HG03521 (cell line): ENCODE data around the gene VRK2.
A peak's percentile ranks its signal among the peaks of the same experiment; 100 is the strongest.

ENCODE experiments used
- ATAC-seq: cut with Tn5 transposase; IDR thresholded peaks from one replicate; pipeline ENCODE4 v1.9.1; 2021; ENCODE audit warnings: mild to moderate bottlenecking, moderate library complexity; ENCODE audit not compliant: unreplicated experiment

Gene VRK2

GRCh38 chr2:58046585-58047372 lies at the start of gene VRK2:
TSS of gene VRK2 (plus strand) at chr2:58046806. CDS start at chr2:58048832, 2,026 bp downstream.
- ATAC-seq: peak; percentile 89

- ATAC-seq: no peak
Observed at GRCh38 chr2:58006256-58006951, 40.2 kb upstream of the VRK2 start.

DNA sequence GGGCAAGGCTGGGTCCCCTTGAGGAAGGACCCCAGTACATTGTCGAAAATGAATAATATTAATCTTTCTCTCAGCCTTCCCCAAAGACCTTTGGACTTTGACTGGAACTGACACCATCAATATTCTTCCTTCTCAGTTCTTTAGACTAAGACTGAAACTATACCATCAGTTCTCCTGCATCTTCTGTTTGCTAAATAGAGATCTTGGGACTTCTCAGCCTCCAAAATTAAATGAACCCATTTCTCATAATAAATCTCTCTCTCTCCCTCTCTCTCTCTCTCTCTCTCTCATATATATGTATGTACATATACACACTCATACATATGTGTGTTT lies 39.7 kb upstream of the VRK2 start:
- ATAC-seq: no peak

- no peak for ATAC-seq
Observed at GRCh38 chr2:58010599-58010998, 36.0 kb upstream of the VRK2 start.

GRCh38 chr2:58019229-58019628 lies 27.4 kb upstream of the VRK2 start:
- ATAC-seq: no peak

DNA sequence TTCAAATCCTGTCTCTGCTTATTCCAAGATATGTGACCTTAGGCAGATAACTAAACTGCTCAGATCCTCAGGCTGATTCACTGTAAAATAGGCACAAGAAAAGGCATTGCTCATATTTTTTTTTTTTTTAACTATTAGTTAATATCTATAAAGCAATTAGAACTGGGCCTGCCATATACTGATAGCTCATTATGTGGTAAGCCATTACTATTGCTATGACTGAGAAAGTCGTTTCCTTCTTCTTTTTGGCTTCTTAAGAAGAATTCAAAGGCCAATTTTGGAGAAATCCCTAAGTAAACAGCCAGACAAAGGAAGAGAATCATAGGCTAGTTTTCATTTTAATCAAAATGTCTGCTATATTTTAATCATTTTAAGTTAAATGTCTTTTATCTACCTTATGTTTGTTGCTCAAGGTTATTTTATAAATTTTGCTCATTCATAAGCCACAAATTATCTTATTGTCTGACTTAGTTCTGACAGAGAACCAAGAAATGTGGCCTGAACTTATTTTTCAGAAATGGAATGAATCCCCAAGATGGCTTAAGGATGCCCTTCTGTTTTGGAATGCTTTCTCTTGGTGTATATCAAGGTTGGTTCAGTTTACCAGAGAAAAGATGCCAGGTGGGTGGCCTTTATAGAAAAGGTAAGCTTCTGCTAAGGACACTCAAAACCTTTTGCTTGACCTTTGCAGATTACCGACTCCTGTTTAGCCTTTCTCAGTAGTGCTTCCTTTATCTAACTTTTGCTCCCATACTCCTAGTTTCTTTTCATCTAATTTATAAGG lies 21.3 kb upstream of the VRK2 start:
- ATAC-seq: no peak

DNA sequence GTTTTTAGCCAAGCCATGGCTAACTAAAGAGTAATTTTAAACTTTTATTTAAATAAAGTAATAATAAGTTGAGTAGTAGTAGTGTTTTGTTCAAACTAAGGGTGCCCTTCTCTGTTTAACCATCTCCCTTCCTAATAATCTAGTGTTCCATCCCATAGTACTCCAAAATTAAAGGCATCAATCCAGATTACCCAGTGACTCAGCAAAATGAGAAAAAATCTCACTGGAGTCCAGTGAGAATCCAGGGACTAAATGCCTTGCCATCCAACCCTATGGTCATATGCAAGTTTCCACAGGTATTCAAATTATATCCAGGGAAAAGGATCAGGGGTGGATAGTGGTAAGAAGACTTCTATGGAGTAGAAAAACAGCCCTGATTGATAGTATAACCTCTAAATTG lies 19.6 kb upstream of the VRK2 start:
- no peak for ATAC-seq

DNA sequence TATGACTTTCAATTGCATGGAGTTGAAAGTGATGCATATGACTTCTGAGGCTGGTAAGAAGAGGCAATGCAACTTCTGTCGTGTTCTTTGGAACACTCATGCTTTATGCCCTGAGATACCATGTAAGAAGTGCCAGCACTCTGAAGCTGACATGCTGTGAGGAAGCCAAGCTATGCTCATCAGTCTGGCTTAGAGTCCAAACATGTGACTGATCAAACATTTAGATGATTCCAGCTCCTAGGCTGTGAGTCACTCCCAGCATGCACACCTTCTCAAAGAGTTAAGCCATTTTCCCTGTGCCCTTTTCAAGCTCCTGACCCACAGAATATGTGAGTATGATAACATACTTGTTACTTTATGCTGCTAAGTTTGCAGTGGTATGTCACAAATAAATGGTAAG lies 15.8 kb upstream of the VRK2 start:
- ATAC-seq: no peak

GRCh38 chr2:58032016-58032763 lies 14.4 kb upstream of the VRK2 start:
- ATAC-seq: peak; percentile 75

DNA sequence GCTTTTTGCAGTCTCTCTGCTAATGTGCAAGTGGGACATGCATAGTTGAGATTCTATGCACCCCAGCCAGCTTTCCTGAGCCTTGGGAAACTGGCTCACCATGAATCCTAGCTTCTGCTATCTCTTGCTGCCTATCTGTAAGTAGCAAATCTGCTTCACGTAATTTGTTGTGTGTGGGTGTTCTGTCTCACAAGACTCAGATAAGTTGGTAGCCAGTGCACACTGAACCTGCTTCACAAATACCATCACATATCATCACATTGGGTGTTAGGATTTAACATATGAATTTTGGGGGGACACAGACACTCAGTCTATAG lies 13.9 kb upstream of the VRK2 start:
- ATAC-seq: no peak

- no peak for ATAC-seq
Observed at GRCh38 chr2:58033530-58033929, 13.1 kb upstream of the VRK2 start.

DNA sequence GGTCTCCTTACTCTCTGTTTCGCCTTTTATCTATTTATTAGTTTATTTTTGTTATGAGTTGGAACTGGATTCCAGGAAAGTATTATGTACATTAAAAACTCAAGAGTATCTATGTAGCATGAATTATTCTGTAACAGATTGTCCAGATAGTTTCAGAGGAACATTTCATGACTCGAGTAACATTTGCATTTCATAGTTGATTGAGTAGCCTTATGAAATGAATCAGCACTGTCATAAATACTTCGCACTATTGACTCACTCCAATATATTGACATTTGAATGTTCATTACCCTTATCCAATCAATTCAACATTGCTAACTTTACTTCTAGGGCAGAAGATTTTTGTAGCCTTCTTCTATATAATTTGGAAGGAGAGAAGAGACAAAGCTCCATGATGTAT lies 11.3 kb upstream of the VRK2 start:
- peak; percentile 46 for ATAC-seq

DNA sequence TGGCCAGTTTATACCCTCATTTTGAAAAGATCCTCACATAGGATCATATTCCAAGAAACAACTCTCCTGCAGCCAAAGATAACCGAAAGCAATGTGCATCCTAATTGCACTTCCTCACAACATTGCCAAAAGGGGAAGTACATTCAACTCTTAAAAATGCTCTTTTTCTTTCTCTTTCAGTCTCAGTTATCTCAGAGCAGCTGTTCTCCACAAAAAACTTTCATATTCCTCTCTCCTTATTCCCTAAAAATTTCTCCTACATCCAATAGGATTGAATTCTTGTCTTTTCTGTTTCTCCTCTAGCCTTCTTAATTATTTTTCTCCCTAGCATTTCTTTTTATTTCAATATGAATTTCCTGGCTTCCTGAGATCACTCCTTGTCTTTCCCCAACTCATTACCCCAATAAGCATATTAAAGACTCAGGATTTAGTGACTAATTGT lies 7.4 kb upstream of the VRK2 start:
- ATAC-seq: peak; percentile 79

DNA sequence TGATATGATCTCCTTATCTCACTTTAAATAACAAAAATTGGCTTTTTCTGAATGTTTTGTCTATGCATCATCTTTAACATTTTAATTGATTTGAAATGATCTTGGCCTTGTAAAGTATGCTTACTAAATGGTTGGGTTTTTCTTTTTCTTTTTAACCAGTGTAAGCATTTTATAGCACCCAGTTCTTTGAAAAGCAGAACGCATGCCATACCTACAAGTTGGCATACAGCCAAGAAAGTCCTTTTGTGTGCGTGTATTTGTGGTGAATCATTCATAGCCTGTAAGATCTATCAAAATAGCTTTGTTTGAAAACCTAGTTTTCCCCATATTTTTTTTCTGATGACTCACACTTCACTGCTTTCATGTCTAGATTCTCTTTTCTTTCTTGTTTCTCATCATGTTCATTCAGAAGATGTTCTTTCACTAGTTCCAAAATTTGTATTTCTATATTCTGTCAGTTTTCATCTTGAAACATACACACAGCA lies 4.1 kb upstream of the VRK2 start:
- no peak for ATAC-seq

- ATAC-seq: no peak
Observed at GRCh38 chr2:58044145-58044544, 2.5 kb upstream of the VRK2 start.

DNA sequence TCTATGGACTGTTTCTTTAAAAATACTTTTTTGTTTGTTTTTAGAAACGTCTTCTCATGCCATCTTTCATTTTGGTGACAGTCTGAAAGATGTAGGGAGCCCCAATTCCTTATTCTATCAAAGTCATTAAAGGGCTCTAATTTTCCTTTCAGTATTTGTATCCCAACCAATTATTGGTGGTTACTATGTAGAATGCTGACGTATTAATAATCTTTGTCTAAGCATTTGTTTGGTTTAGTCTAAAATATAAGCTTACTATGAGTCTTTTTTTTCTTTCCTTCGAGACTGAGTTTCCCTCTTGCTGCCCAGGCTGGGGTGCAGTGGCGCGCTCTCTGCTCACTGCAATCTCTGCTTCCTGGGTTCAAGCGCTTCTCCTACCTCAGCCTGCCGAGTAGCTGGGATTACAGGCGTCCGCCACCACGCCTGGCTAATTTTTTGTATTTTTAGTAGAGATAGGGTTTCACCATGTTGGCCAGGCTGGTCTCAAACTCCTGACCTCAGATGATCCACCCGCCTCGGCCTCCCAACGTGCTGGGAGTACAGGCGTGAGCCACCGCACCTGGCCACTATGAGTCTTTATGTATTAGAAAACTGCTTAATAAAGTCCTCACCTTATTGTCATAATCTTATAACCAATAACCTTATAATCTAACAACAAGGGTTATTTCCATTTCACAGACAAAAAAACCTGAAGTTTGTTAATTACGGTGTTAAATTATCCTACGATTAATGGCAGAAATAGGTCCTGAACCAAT lies 849 bp upstream of the VRK2 start:
- ATAC-seq: no peak

GRCh38 chr2:58046335-58046584 lies 346 bp upstream of the VRK2 start:
- no peak for ATAC-seq

DNA sequence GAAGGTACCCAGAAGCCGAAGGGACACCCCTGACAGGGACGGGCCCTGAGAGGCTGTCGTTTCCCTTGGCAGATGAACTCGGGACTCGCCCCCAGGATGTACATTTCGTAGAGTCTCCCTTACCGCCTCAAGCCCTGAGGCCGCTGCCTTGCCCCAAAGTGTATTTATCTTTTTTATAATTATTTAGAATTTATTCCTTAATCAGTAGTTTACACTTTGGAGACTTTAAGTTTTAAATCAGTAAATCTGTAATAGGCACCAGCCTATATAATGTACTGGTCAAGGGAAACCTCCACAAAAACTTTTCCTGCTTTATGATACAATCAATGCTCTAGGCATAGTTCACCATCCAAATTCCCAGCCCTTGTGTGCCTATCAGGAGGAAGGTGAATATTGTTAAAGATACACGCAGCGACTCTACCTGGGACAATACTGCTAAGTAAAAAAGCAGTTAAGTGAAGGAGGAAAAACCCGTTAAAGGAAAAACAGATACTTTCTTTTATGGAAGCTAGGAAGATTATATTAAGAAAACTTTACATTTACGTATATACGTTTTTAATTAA lies 848 bp downstream of the VRK2 start:
- peak; percentile 29 for ATAC-seq

- ATAC-seq: no peak
Observed at GRCh38 chr2:58047961-58048360, 1.4 kb downstream of the VRK2 start.

DNA sequence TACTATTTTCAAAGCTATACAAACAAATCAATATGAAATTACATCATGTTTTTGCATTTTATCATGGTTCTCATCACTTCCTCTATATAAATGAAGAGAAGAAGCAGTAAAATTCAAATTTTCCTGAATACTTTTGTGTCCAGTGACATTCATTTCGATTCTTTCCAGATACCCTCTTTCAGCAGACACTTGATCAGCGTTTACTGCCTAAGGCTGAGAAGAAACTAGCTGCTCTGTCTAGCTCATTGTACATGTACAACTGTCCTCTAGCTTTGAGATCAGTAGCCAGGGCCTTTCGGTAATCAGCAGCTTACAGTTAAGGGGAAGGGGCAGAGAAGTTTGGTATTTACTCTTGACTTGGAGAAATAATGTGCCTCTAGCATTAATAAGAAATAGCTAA lies 4.8 kb downstream of the VRK2 start:
- no peak for ATAC-seq
